Measurements from ENCODE around the gene TRNT1.

Gene TRNT1

DNA sequence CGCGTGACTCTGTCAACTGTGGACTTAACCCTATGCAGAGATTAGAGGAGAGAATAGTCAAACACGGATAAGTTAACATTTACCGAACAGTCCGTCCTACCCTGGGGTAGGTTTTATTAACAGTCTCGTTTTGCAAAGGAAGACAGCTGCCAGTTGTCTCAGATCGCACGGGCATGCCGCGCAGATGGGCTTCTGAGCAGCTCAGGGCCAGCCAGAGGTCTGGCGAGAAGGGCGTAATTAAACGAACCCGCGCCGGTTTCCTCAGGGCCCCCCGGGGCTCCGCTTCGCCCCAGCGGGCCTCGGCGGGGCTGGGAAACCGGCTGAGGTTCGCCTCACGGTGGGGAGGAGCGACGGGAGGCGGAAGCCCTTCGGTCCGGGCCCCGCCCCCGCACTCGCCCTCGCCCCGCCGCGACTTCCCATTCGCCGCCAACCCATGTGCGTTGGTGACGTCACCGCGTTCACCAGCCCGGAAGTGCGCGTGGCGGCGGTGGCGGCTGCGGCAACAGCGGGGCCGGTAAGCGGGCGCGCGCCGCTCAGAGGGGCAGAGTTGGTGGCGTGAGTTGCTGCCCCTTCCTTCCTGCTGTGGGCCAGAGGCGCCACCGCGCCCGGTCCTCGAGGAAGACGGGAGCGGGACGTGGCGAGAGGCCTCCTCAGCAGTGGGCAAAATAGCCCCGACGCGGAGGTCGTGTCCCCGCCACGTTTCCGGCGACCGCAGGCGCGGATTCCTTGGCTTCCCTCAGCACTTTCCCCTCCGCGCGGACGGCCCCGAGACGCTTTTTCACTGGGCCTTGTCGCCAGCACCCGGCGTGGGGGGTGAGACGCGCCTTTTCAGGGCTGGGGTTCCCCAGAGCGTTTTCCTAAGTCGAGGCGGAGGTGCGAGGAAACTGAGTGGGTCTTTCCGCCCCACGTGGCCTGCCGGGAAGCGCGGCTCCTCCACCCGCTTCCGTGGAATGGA lies at the start of gene TRNT1:
TSS of gene TRNT1 (plus strand) at position 464 of the 955 bp plus-strand sequence. CDS start 2,101 bp downstream, outside the sequence.
- peak; percentile 90 for DNase-seq (ENCODE audit: low spot score)

DNA sequence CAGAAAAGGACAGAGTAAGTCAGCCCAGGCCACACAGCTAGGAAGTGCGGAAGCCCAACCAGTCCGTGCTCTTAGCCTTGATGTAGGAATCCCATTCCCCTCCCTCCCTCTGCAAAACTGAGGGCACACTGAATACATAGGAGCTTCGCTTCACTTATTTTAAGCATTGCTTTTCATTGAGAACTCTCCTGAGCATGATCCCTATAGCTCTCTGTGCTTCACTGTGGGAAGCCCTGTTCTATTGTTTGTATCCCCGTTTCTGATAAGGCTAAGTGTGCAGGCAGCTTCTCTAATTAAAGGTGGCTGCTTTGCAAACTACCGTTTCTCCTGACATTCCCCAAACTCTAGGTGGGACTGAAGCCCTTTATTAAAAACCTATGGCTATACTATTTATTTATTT lies 46.4 kb upstream of the TRNT1 start:
- no peak for DNase-seq (ENCODE audit: low spot score)

- no peak for DNase-seq (ENCODE audit: low spot score)
Measured at GRCh38 chr3:3081381-3082233, 45.1 kb upstream of the TRNT1 start.

GRCh38 chr3:3082234-3082924 lies 44.4 kb upstream of the TRNT1 start:
- DNase-seq (ENCODE audit: low spot score), result no peak

DNA sequence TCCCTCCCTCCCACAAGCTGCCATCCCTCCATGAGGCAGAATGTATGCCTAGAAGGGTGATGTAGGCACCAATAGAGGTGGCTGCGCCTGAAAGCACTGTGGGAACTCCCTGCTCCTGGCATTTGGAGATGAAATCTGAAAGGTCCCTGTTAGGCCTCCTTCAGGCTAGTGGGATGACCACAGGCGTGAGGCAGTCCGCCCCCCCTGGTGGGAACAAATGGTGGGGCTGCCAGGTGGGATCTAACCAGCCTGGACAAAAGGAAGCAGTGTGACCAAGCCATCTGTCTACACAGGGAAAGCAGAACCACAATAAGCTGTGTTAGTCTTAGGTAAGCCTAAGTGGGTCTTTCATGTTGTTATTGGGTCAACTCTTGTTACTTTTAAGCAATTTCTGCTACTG lies 41.9 kb upstream of the TRNT1 start:
- DNase-seq (ENCODE audit: low spot score), result no peak

- no peak for DNase-seq (ENCODE audit: low spot score)
Measured at GRCh38 chr3:3085782-3086181, 41.0 kb upstream of the TRNT1 start.

DNA sequence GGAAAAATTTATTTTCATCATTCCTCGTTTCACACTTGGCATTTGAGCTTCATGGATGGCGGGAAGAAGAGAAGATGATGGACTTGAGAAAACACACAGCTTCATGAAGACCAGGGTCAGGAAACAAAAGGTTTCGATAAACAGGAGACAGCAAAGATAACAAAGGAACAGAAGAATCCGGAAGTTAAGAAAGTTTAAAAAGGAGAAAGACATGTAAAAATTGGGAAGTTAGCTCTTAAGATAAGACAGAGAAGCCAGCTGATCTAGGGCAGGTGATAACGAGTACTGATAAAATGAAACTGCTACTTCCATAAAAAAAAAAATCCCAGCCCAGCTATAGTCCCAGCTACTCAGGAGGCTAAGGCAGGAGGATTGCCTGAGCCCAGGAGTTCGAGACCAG lies 40.5 kb upstream of the TRNT1 start:
- no peak for DNase-seq (ENCODE audit: low spot score)

- DNase-seq (ENCODE audit: low spot score), result no peak
Measured at GRCh38 chr3:3087279-3087678, 39.5 kb upstream of the TRNT1 start.

- DNase-seq (ENCODE audit: low spot score), result no peak
Measured at GRCh38 chr3:3087716-3088465, 38.8 kb upstream of the TRNT1 start.

- DNase-seq (ENCODE audit: low spot score), result no peak
Measured at GRCh38 chr3:3089017-3089416, 37.7 kb upstream of the TRNT1 start.

- no peak for DNase-seq (ENCODE audit: low spot score)
Measured at GRCh38 chr3:3097958-3098357, 28.8 kb upstream of the TRNT1 start.

DNA sequence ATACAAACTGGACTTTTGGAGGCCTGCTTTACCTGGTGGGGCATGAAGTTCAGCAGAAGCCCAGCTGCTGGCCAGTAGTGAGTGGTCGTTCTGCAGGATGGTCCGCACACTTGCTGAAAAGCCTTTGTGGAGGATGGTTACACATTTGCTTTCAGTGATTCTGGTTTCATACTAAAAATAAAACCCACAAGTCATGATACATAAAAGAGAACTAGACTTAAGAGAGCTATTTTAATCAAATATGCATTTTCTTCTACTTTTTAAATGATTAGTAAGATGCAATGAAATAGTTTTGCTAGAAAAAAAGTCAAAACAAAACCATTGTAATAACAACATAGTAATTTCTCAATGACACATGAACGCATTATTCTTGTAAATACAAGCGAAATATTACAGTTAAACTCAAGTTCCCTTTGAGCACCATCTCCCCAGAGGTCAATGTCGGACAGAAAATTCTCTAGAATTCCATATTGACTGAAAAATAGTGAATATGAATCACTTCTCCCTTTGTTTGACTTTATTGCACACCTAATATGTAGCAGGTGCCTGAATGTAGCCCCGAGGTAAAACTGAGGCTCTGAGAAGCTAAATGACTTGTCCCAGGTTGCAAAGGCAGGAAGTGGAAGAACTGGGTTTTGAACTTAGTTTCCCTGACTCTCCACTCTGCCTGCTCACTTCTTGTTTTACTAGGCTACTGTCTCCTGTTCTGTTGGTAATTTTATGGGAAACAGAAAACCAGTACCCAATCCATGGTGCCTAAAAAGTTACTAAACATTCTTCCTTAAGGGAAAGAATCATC lies 24.9 kb upstream of the TRNT1 start:
- DNase-seq (ENCODE audit: low spot score), result no peak

DNA sequence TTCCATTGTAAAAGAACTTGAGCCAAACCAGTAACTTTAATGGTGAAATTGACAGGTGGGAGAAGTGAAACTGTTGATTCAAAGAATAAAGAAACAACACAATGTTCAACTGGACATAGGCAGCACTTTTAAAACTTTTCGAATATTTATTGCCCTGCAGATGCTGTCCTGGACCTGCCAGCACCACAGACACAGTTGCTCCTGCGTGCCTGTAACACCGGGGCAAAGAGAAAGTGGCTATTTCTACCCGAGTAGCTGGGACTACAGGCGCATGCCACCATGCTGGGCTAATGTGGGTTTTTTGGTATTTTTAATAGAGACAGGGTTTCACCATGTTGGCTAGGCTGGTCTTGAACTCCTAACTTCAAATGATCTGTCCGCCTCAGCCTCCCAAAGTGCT lies 24.0 kb upstream of the TRNT1 start:
- no peak for DNase-seq (ENCODE audit: low spot score)

- no peak for DNase-seq (ENCODE audit: low spot score)
Measured at GRCh38 chr3:3105246-3105645, 21.5 kb upstream of the TRNT1 start.

DNA sequence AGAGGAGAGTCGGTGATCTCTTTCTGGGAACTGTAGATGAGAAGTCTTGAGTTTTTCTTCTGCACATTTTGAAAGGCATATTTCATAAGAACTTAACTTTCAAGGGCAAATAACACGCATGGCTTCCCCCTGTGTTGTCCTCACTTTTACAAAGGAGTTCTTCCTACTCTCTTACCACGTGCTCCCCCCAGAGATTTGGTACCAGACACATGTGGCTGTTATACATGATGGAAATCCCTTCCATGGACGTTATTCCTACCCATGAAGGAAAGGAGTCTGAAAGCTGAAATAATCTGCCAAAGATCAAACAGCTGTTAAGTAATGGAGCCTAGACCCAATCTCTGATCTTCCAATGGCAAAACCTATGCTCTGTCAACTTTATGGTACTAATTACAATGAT lies 20.9 kb upstream of the TRNT1 start:
- no peak for DNase-seq (ENCODE audit: low spot score)

DNA sequence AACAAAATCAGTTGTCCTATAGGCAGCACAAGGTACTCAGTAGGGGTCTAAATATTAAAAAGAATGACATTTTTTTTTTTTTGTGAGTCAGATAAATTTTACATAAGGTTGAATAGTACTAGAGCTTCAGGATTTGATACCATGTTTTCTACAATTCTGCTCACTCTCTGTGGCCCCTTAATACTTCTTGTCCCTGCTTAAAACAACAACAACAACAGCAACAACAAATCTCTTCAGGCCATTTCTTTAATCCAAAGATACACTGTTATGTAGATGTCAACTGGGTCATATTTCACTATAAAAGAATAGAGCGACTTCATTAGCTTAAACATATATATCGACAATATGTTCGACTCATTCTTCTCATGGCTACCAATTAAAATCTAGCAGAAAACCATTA lies 19.6 kb upstream of the TRNT1 start:
- DNase-seq (ENCODE audit: low spot score), result no peak

DNA sequence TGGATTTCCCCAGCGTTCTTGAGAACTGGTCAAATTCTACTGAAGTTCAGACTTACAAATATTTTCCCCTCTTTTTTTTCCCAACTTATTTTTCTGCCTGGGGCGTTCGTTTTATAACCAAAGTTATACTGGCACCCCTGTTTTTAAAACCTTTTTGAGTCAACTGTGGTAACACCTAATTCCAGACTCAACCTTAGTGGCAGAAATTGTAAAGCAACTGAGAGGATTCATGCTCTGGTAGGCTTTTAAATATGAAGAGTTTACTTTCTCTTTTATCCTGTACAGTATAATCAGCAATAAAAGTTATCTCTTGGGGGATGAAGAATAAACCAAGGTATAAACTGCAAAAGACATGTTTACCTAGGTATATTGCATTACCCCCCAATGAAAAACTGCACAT lies 18.9 kb upstream of the TRNT1 start:
- DNase-seq (ENCODE audit: low spot score), result no peak

GRCh38 chr3:3109407-3110298 lies 17.1 kb upstream of the TRNT1 start:
- no peak for DNase-seq (ENCODE audit: low spot score)

- no peak for DNase-seq (ENCODE audit: low spot score)
Measured at GRCh38 chr3:3110299-3110630, 16.5 kb upstream of the TRNT1 start, which contains the start of gene IL5RA. Gene IL5RA, minus strand, starts transcription at chr3:3110374. Its CDS starts 5,390 bp downstream, at chr3:3104984.

Measured in globus pallidus (tissue), 1 donor.